A549 treated with Hydrocortisone at 1 μM for 4 hours (cell line): ENCODE data around the gene ELOVL1. TPM values are rescaled to one million over a fixed set of nuclear protein-coding genes. Genes with fewer than 3 reads are reported as not detected.

Experiments used
- total RNA-seq: library from RNA; stranded (reverse); fragments of 200-300 nt; extraction: Qiagen RNA extraction; gene quantifications from 5 replicates; pipeline ENCODE4 v1.2.3, GENCODE V29; 2022

Gene ELOVL1
- total RNA-seq: 135 to 156 TPM (median 143 TPM) in 5 replicates

DNA sequence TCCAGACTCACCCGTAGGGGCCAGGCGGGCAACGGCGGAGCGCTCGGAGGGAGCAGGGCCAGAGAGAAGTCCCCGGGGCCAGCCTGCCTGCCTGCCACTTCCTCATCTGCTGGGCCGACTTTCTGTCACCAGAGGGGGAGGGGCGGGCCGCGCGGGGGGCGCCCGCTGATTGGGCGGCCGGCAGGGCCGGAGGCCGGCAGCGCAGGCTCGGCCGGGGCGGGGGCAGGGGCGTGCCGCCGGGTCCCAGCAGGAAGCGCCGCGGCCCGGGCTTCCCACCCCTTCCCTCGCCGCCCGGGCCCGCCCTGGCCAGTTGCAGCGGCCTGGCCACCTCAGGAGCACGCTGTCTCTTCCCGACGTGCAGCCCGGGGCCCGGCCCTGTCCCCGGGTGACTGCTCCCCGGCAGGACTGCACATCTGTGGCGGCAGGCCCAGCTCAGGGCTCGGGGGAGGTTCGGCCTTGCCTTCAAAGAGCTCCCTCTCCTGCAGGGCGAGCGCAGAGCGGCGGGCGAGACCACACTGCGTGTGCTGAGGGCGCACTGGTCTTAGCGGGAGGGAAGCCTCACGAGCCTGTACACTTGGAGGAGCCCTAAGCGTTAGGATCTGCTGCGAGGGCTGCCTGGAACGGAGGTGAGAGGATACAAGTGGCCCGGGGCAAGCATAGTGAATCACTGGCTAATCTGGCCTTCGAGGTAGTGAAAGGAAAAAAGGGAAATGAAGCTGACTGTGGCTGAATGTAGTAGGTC lies at the start of gene ELOVL1:
Gene ELOVL1, minus strand, starts transcription at position 108 of the 742 bp plus-strand sequence. CDS start 2,402 bp downstream, outside the sequence.

DNA sequence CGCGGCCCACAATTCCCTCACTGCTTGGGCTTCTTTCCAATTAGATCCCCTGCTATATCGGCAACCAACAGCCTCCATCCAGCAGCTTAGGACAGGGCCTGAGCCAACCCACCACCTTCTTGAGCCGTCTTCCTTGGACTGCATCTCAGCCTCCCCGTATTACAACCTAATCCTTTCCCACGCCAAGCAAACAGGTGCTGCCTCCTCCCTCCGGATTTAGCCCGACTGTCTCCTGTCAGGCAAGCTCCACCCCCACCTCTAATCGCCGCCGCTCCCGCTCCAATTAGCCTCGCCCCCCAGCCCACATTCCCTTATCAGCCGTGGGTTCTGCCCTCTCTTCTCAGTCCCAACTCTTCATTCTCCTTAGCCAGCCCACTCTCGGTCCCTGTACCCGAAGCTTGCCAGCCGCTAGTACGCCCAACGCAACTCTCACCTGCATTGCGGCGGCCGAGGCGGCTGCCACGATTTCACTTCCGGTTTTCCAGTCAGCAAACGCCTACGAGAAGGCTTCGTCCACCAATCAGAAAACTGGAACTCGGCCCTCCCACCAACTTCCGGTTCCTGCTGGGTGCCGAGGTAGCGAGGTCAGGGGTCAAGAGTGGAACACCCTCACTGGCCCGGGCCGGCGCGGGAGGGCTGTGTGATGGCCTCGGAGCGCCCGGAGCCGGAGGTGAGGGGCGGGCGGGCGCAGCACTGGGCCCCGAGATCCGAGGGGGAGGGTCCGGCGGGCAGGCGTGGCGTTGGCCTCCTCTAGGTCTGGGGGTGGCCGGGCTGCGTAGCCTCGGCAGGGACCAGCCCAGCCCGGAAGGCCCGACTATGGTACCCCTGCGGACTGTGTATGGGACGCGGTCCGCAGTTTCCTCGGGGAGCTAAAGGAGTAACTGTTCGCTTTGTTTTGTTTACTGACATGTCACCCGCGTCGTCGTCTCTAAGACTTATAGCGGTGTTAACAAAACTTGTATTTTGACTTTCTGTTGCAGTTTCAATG lies 21.8 kb upstream of the ELOVL1 start, which contains the start of the genes MED8 and SZT2:
Gene MED8, minus strand, starts transcription at position 475 of the 988 bp plus-strand sequence. Its CDS starts 36 bp downstream, at position 439.
Gene SZT2, plus strand, starts transcription at position 574 of the 988 bp plus-strand sequence. Its CDS starts 70 bp downstream, at position 644.

DNA sequence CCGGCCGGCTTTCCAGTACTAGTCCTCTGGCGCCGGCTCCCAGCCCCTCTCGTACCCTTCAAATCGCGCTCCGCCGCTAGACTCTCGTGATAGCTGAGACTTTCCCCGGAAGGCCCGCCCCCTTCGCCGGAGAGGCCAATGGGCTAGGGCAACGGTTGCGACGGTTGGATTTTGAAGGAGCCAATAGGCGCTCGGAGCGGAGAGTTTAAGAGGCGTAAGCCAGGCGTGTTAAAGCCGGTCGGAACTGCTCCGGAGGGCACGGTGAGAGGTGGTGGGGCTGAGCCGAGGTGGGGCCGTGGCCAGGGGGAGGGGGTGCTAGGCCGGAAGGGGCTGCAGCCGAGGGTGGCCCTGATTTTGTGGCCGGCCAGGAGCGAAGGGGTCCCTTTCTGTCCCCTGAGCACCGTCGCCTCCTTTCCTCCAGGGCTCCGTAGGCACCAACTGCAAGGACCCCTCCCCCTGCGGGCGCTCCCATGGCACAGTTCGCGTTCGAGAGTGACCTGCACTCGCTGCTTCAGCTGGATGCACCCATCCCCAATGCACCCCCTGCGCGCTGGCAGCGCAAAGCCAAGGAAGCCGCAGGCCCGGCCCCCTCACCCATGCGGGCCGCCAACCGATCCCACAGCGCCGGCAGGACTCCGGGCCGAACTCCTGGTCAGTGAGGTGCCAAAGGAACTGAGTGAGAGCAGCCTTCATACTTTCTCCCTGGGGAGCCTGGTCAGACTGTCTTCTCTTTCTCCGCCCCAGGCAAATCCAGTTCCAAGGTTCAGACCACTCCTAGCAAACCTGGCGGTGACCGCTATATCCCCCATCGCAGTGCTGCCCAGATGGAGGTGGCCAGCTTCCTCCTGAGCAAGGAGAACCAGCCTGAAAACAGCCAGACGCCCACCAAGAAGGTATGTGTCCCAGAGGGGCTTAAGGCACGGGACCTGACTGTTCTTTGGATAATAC lies 8.8 kb downstream of the ELOVL1 start, which contains the start of gene CDC20:
Gene CDC20, plus strand, starts transcription at position 236 of the 948 bp plus-strand sequence. Its CDS starts 235 bp downstream, at position 471.

DNA sequence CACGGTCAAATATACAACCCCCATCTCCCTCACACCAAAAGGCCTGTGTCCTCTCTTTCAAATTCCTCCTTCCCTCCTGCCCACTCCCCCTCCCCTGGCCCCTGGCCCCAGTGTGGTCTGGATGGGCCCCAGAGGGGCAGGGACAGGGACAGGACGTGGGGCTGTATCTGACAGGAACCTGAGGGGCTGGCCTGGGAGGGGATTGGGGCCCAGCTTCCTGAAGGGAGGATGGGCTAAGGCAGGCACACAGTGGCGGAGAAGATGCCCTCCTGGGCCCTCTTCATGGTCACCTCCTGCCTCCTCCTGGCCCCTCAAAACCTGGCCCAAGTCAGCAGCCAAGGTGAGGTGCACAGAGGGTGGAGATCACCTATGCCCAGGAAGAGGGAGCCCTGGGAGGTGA lies 30.2 kb downstream of the ELOVL1 start, which contains the start of gene MPL:
Gene MPL, plus strand, starts transcription at position 231 of the 400 bp plus-strand sequence. Its CDS starts 31 bp downstream, at position 262.

Other genes with a start within 250 kb of the ELOVL1 start
- 168 to 200 TPM (median 185 TPM) in 5 replicates for gene EBNA1BP2, start 195.7 kb downstream of the ELOVL1 start, total RNA-seq
- 0.28 to 0.68 TPM (median 0.36 TPM) in 5 replicates for gene CFAP57, start 195.7 kb downstream of the ELOVL1 start, total RNA-seq
- 0.05 to 0.08 TPM (median 0.07 TPM) in 3 of 5 replicates, not detected in the others for gene TMEM125, start 98.0 kb downstream of the ELOVL1 start, total RNA-seq
- not detected in 5 replicates for gene C1orf210, start 82.4 kb downstream of the ELOVL1 start, total RNA-seq
- gene TIE1, start 67.0 kb downstream of the ELOVL1 start, total RNA-seq: 0.02 to 0.15 TPM in 2 of 5 replicates, not detected in the others
- gene MPL, start 30.2 kb downstream of the ELOVL1 start, total RNA-seq: 0.17 to 0.22 TPM (median 0.21 TPM) in 3 of 5 replicates, not detected in the others
- gene CDC20, start 9.0 kb downstream of the ELOVL1 start, total RNA-seq: 182 to 204 TPM (median 198 TPM) in 5 replicates
- gene MED8, start 21.8 kb upstream of the ELOVL1 start, total RNA-seq: 34.9 to 37.9 TPM (median 37.3 TPM) in 5 replicates
- 5.8 to 7.6 TPM (median 7.2 TPM) in 5 replicates for gene SZT2, start 21.9 kb upstream of the ELOVL1 start, total RNA-seq
- gene HYI, start 85.9 kb upstream of the ELOVL1 start, total RNA-seq: 11.5 to 16.3 TPM (median 14.4 TPM) in 5 replicates
- 73.3 to 110 TPM (median 95.8 TPM) in 5 replicates for gene PTPRF, start 162.9 kb upstream of the ELOVL1 start, total RNA-seq